Neural progenitor cell (in vitro differentiated cells): ENCODE data around the gene TTYH2.

Experiments used
- EZH2 ChIP-seq: fragments of 200-600 bp; sonication (generic); IDR thresholded peaks from 2 replicates; pipeline ENCODE4 v1.6.1; 2017; ENCODE audit warnings: antibody characterized with exemption, mild to moderate bottlenecking, moderate library complexity
- EZH2phosphoT487 ChIP-seq: fragments of 200-600 bp; sonication (generic); IDR thresholded peaks from 2 replicates; pipeline ENCODE4 v1.6.1; 2017; ENCODE audit warnings: antibody characterized with exemption
- TF ChIP-seq, protein P1 (sequence below): fragments of 200-600 bp; sonication (generic); IDR thresholded peaks from 2 replicates; pipeline ENCODE4 v1.5.1; 2017; ENCODE audit warnings: antibody characterized with exemption, mild to moderate bottlenecking

DNA sequence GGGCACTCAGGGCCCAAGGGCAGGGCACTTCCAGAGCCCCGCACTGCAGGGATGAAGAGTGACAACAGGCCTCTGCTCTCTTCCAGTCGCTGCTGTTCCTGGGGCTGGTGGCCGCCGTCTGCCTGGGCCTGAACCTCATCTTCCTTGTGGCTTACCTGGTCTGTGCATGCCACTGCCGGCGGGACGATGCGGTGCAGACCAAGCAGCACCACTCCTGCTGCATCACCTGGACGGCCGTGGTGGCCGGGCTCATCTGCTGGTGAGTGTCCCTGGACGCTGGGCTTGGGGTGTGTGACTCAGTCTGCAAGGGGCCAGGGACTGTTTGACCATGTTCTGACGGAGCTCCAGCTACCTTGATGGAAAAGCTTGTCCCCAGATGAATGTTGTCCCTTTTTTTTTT lies 9.0 kb downstream of the TTYH2 start:
- TF ChIP-seq, protein P1, sequence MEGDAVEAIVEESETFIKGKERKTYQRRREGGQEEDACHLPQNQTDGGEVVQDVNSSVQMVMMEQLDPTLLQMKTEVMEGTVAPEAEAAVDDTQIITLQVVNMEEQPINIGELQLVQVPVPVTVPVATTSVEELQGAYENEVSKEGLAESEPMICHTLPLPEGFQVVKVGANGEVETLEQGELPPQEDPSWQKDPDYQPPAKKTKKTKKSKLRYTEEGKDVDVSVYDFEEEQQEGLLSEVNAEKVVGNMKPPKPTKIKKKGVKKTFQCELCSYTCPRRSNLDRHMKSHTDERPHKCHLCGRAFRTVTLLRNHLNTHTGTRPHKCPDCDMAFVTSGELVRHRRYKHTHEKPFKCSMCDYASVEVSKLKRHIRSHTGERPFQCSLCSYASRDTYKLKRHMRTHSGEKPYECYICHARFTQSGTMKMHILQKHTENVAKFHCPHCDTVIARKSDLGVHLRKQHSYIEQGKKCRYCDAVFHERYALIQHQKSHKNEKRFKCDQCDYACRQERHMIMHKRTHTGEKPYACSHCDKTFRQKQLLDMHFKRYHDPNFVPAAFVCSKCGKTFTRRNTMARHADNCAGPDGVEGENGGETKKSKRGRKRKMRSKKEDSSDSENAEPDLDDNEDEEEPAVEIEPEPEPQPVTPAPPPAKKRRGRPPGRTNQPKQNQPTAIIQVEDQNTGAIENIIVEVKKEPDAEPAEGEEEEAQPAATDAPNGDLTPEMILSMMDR, result no peak
- no peak for TF ChIP-seq EZH2
- no peak for TF ChIP-seq EZH2phosphoT487
